DOHH2 (cell line): ENCODE data around the gene TMEM229B.

Source experiments
- CTCF ChIP-seq: fragments of 200-600 bp; sonication (generic); IDR thresholded peaks from one replicate; pipeline ENCODE4 v1.5.1; 2014; ENCODE audit warnings: antibody characterized with exemption, mild to moderate bottlenecking, low read depth, low read length; ENCODE audit not compliant: poor library complexity, severe bottlenecking
- EZH2phosphoT487 ChIP-seq: fragments of 200-600 bp; sonication (generic); IDR thresholded peaks from 2 replicates; pipeline ENCODE4 v1.6.1; 2017; ENCODE audit warnings: borderline replicate concordance, mild to moderate bottlenecking, antibody characterized with exemption, low read length, moderate library complexity, mixed read lengths

- TF ChIP-seq CTCF (no peak), EZH2phosphoT487 (no peak)
Measured at GRCh38 chr14:67501670-67502069, 13.1 kb upstream of the TMEM229B start.
